BLaER1 (cell line): ENCODE results near the gene DDX3Y.

Source experiments
- H3K27ac ChIP-seq: shearing (Covaris generic); formaldehyde crosslinking; 2 replicates; pipeline ENCODE4 v1.8.1; 2022
- H3K27me3 ChIP-seq: shearing (Covaris generic); formaldehyde crosslinking; 2 replicates; pipeline ENCODE4 v1.8.1; 2022
- H3K36me3 ChIP-seq: shearing (Covaris generic); formaldehyde crosslinking; 2 replicates; pipeline ENCODE4 v1.8.1; 2022
- H3K4me1 ChIP-seq: shearing (Covaris generic); formaldehyde crosslinking; 2 replicates; pipeline ENCODE4 v1.8.1; 2022
- H3K4me2 ChIP-seq: shearing (Covaris generic); formaldehyde crosslinking; 2 replicates; pipeline ENCODE4 v1.8.1; 2022
- H3K4me3 ChIP-seq: shearing (Covaris generic); formaldehyde crosslinking; 2 replicates; pipeline ENCODE4 v1.8.1; 2022
- H3K9ac ChIP-seq: shearing (Covaris generic); formaldehyde crosslinking; 2 replicates; pipeline ENCODE4 v1.8.1; 2022
- H3K9me3 ChIP-seq: shearing (Covaris generic); formaldehyde crosslinking; 2 replicates; pipeline ENCODE4 v1.8.1; 2022
- H4K20me1 ChIP-seq: shearing (Covaris generic); formaldehyde crosslinking; 2 replicates; pipeline ENCODE4 v1.8.1; 2022
- Cebpa-rat ChIP-seq: shearing (Covaris generic); IDR thresholded peaks from 2 replicates; pipeline ENCODE4 v1.8.1; 2022

Gene DDX3Y

GRCh38 chrY:12941725-12942687, 37.3 kb downstream of the DDX3Y start:
- Histone ChIP-seq H3K4me1 (no peaks in the 10 kb centered on the region), H3K27ac (no peak overlapping the region), H3K27me3 (no peaks in the 10 kb centered on the region), H4K20me1 (no peaks in the 10 kb centered on the region), H3K4me3 (no peak overlapping the region), H3K9me3 (no peaks in the 10 kb centered on the region), H3K9ac (no peak overlapping the region), H3K4me2 (no peak overlapping the region), H3K36me3 (no peaks in the 10 kb centered on the region)
- TF ChIP-seq Cebpa-rat, result no peak
